ENCODE data around the gene KRT2. TPM values are rescaled to one million over a fixed set of nuclear protein-coding genes. Genes with fewer than 3 reads are reported as not detected.

The KRT2 gene
- polyA plus RNA-seq, 2 of the 4 experiments (the other 2 are of a cell fraction): 0.09 TPM; not detected in 1

GRCh38 chr12:52679875-52680274 is 27.9 kb upstream of the KRT2 start:
- DNase-seq (ENCODE audit: low read depth in 1 of 2, low spot score in 1 of 2) (no peak), FAIRE-seq (no peak), ATAC-seq (no peak)
- Histone ChIP-seq H3K4me3 (no peak overlapping the region), H3K27ac (no peak overlapping the region), H3K4me2 (no peak overlapping the region), H3K9me3 (no peaks in the 10 kb centered on the region), H3K4me1 (no peaks in the 10 kb centered on the region)
- ChIA-PET POLR2A (no interaction called here), CTCF (no interaction called here)
- 65% methylated on average over 5 of the region's 5 CpGs for WGBS (ENCODE audit: missing lambda C conversion rate)
- TF ChIP-seq ESRRA (IDR thresholded peaks at IDR 0.05; ENCODE audit: borderline replicate concordance, low read length): no peak
- no peak for TF ChIP-seq RNF2 (IDR thresholded peaks at IDR 0.05; ENCODE audit: borderline replicate concordance, low read depth)
- TF ChIP-seq FOSL2 (IDR thresholded peaks at IDR 0.05): no peak
- TF ChIP-seq FOSL2 (CRISPR knock-in tag; IDR thresholded peaks at IDR 0.05): no peak
- TF ChIP-seq, protein P1, sequence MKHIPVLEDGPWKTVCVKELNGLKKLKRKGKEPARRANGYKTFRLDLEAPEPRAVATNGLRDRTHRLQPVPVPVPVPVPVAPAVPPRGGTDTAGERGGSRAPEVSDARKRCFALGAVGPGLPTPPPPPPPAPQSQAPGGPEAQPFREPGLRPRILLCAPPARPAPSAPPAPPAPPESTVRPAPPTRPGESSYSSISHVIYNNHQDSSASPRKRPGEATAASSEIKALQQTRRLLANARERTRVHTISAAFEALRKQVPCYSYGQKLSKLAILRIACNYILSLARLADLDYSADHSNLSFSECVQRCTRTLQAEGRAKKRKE (CRISPR knock-in tag; IDR thresholded peaks at IDR 0.05; ENCODE audit: low read depth): no peak
- TF ChIP-seq POLR2A (IDR thresholded peaks at IDR 0.05; ENCODE audit: low read length): no peak
- TF ChIP-seq, protein P2, sequence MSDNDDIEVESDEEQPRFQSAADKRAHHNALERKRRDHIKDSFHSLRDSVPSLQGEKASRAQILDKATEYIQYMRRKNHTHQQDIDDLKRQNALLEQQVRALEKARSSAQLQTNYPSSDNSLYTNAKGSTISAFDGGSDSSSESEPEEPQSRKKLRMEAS (IDR thresholded peaks at IDR 0.05): no peak
- TF ChIP-seq PBX3 (IDR thresholded peaks at IDR 0.05): no peak
- no peak for TF ChIP-seq BCL3 (IDR thresholded peaks at IDR 0.05)
- TF ChIP-seq HOXB13 (CRISPR knock-in tag; IDR thresholded peaks at IDR 0.05; ENCODE audit: low read depth): no peak
- TF ChIP-seq NFE2L2 (conservative IDR thresholded peaks at IDR 0.05; ENCODE audit: low read length): no peak
- no peak for TF ChIP-seq RCOR1 (IDR thresholded peaks at IDR 0.05; ENCODE audit: low read depth, low read length)
- TF ChIP-seq HEYL (CRISPR knock-in tag; IDR thresholded peaks at IDR 0.05): no peak
- no peak for TF ChIP-seq JUNB (IDR thresholded peaks at IDR 0.05)
- TF ChIP-seq ZFP36 (IDR thresholded peaks at IDR 0.05; ENCODE audit: borderline replicate concordance, partially characterized antibody): no peak

DNA sequence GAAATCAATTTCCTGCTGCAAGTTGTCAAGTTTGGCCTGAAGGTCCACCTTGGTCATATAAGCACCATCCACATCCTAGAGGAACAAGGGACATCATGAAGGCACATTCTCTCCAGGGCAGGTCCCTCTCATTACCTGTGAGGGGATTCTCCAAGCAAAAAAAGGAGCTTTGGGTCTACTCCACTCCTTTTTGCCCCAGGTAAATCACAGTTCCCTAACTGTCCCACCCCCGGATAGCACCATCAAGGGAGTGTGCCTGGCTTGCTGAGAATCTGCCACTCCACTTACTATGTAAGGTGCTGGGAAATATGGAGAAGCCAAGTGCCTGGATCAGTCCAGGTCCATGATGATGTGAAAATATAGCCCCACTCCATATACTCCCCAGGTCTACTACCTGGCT is 25.7 kb upstream of the KRT2 start:
- no peak overlapping the region for H3K27ac ChIP-seq
- ATAC-seq (no peak), FAIRE-seq (no peak), DNase-seq (ENCODE audit: low read depth in 1 of 2, low spot score in 1 of 2) (no peak)
- TF ChIP-seq POLR2A (IDR thresholded peaks at IDR 0.05; ENCODE audit: low read length) (no peak), HMGXB4 (CRISPR knock-in tag; IDR thresholded peaks at IDR 0.05; ENCODE audit: borderline replicate concordance) (no peak), RCOR1 (IDR thresholded peaks at IDR 0.05; ENCODE audit: low read depth, low read length) (no peak), GATA3 (IDR thresholded peaks at IDR 0.05; ENCODE audit: borderline replicate concordance) (no peak), EP300 (IDR thresholded peaks at IDR 0.05) (no peak), EHF (CRISPR knock-in tag; IDR thresholded peaks at IDR 0.05) (no peak), MAFK (IDR thresholded peaks at IDR 0.05; ENCODE audit: partially characterized antibody) (no peak), CTCF (IDR thresholded peaks at IDR 0.05) (no peak), NPAS2 (CRISPR knock-in tag; IDR thresholded peaks at IDR 0.05; ENCODE audit: borderline replicate concordance) (no peak), CHD4 (IDR thresholded peaks at IDR 0.05; ENCODE audit: borderline replicate concordance) (no peak), REST (IDR thresholded peaks at IDR 0.05) (no peak), E2F6 (IDR thresholded peaks at IDR 0.05; ENCODE audit: borderline replicate concordance, low read depth) (no peak), HOXB5 (CRISPR knock-in tag; IDR thresholded peaks at IDR 0.05) (no peak), JUNB (IDR thresholded peaks at IDR 0.05) (no peak)
- TF ChIP-seq, protein P1 (CRISPR knock-in tag; IDR thresholded peaks at IDR 0.05; ENCODE audit: low read depth): no peak
- no peak overlapping the region for H3K4me3 ChIP-seq
- POLR2A ChIA-PET: no interaction called here
- CTCF ChIA-PET: no interaction called here
- H3K4me1 ChIP-seq: no peaks in the 10 kb centered on the region; the same call in 2 of the 3 replicates
- WGBS (ENCODE audit: missing lambda C conversion rate): 14% methylated on average over 1 of the region's 1 CpG
- no peaks in the 10 kb centered on the region for H3K9me3 ChIP-seq
- no peak overlapping the region for H3K4me2 ChIP-seq
